Measurements from ENCODE around the gene SERF2.
"Not testable (repeated sequence)": the region's sequence is repeated elsewhere in the genome, so short reads cannot be mapped to it uniquely, and the experiment has no call there.

Gene SERF2

GRCh38 chr15:43830691-43831275, 38.7 kb downstream of the SERF2 start:
- DNase-seq, result not testable (repeated sequence)

- not testable (repeated sequence) for DNase-seq
These were observed 39.5 kb downstream of the SERF2 start for GRCh38 chr15:43831519-43832052.

- not testable (repeated sequence) for DNase-seq
These were observed 40.4 kb downstream of the SERF2 start for GRCh38 chr15:43832485-43832884.

GRCh38 chr15:43845421-43845820, 53.3 kb downstream of the SERF2 start:
- no peak for DNase-seq
